Right lobe of liver (tissue), 6 donors: Measurements from ENCODE around the gene IP6K2. TPM values are rescaled to one million over a fixed set of nuclear protein-coding genes. Genes with fewer than 3 reads are reported as not detected.

ENCODE experiments used
- ATAC-seq, 4 donors: fragments of 200-7000 bp; cut with Tn5 transposase; one replicate each; pipeline ENCODE4 v1.9.1; 2020; ENCODE audit warnings: mild to moderate bottlenecking in 4 of 4, moderate library complexity in 4 of 4
- DNase-seq, 3 donors: peaks; one replicate each; pipeline ENCODE4 v3.0.0-alpha.2; 2020
- H3K27ac ChIP-seq, 3 donors: fragments of 200-600 bp; one replicate each; pipeline ENCODE4 v1.8.0; 2022
- H3K27me3 ChIP-seq, 2 donors: fragments of 200-600 bp; one replicate each; pipeline ENCODE4 v1.8.0; 2022
- H3K36me3 ChIP-seq, 4 donors: fragments of 200-600 bp; sonication (generic) in 1 of 4; one replicate each; pipeline versions ENCODE4 v1.5.1 to v1.8.0; 2017 to 2022; ENCODE audit warnings: control low read depth in 1 of 4
- H3K4me1 ChIP-seq, 4 donors: fragments of 200-600 bp; sonication (generic) in 1 of 4; one replicate each; pipeline versions ENCODE4 v1.5.1 to v1.8.0; 2017 to 2022; ENCODE audit warnings: control low read depth in 1 of 4
- H3K4me3 ChIP-seq, 3 donors: fragments of 200-600 bp; one replicate each; pipeline ENCODE4 v1.8.0; 2022
- H3K9me3 ChIP-seq, 4 donors: fragments of 200-600 bp; sonication (generic) in 1 of 4; one replicate each; pipeline versions ENCODE4 v1.5.1 to v1.8.0; 2017 to 2022; ENCODE audit warnings: control low read depth in 1 of 4
- POLR2A ChIP-seq: fragments of 450-650 bp; IDR thresholded peaks from one replicate; pipeline ENCODE4 v1.6.1; 2017; ENCODE audit warnings: antibody characterized with exemption, mild to moderate bottlenecking
- WGBS: methylation state at CpG from one replicate; pipeline ENCODE4 v1.1.6; 2018; ENCODE audit warnings: low coverage, low lambda C conversion rate; ENCODE audit not compliant: insufficient coverage; ENCODE audit errors: missing lambda C conversion rate; 5-methylcytosine and 5-hydroxymethylcytosine counted together
- intact Hi-C, 2 donors: fragments of 100-400 bp; cut with DNase I; formaldehyde crosslinking; loops; one replicate each; pipeline versions ENCODE4 v1.11.2 to v1.14.1; 2022
- total RNA-seq, 6 experiments: library from RNA; depleted of rRNA in 2 of 6; stranded (reverse); fragments of >200 nt in 2 of 6; fragmentation: NEBNext Ultra II Directional in 3 of 6; extraction: Animal tissue kit (Norgen Biotek cat#: 25700) in 3 of 6; gene quantifications; one replicate each; pipeline versions ENCODE4 v1.1.0 to v1.2.4, GENCODE V29; 2016 to 2023
- TF ChIP-seq, protein P1 (sequence below), 4 donors: fragments of 200-600 bp in 3 of 4; fragments of 450-650 bp in 1 of 4; IDR thresholded peaks; one replicate each; pipeline versions ENCODE4 v1.5.1 to v1.8.0; 2016 to 2022; ENCODE audit warnings: antibody characterized with exemption in 4 of 4, mild to moderate bottlenecking in 2 of 4
- donor health status: DM: no; HTN: yes; CAD: no.
- donor health status: DM: no; HTN: no; CAD: no.
- donor health status: DM: no; HTN: no; CAD: no.
- donor health status: DM: no; HTN: yes; CAD: no.
- donor health status: DM: no; HTN: yes; CAD: no.

IP6K2 gene
- total RNA-seq, 6 experiments from 2014 or later: 25.4 to 31.4 (median 27.4) TPM

DNA sequence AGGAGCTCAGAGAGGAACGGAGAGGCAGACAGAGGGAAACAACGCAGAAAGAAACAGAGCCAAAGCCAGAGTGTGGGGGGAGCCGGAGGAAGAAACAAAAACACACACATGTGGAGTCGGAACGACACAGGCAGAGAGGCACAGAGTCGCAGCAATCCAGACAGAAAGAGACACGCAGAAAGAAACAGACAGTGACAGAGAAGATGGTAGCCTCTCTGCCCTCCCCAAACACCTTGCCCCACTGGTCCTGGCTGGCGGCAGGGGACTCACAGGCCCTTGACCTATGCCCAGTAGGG, 33.0 kb downstream of the IP6K2 start:
- H3K9me3 ChIP-seq: no peaks in the 10 kb centered on the region
- no peaks in the 10 kb centered on the region for H3K27me3 ChIP-seq
- no peak for TF ChIP-seq POLR2A
- TF ChIP-seq, protein P1, sequence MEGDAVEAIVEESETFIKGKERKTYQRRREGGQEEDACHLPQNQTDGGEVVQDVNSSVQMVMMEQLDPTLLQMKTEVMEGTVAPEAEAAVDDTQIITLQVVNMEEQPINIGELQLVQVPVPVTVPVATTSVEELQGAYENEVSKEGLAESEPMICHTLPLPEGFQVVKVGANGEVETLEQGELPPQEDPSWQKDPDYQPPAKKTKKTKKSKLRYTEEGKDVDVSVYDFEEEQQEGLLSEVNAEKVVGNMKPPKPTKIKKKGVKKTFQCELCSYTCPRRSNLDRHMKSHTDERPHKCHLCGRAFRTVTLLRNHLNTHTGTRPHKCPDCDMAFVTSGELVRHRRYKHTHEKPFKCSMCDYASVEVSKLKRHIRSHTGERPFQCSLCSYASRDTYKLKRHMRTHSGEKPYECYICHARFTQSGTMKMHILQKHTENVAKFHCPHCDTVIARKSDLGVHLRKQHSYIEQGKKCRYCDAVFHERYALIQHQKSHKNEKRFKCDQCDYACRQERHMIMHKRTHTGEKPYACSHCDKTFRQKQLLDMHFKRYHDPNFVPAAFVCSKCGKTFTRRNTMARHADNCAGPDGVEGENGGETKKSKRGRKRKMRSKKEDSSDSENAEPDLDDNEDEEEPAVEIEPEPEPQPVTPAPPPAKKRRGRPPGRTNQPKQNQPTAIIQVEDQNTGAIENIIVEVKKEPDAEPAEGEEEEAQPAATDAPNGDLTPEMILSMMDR (IDR thresholded peaks at IDR 0.05): no peak
- no peak for DNase-seq
- H3K4me1 ChIP-seq: peaks cover 0 to 22% (median 5%) of the 10 kb centered on the region in 4 donors
- peak overlapping the region in 1 of 3 donors; percentile 29 for H3K27ac ChIP-seq
- peak overlapping the region in 1 of 3 donors; percentile 13 for H3K4me3 ChIP-seq
- intact Hi-C loops: no loop called here
- peaks cover 0 to 24% (median 18%) of the 10 kb centered on the region in 4 donors for H3K36me3 ChIP-seq
- ATAC-seq: no peak
- WGBS: 75% methylated on average over 5 of the region's 8 CpGs

DNA sequence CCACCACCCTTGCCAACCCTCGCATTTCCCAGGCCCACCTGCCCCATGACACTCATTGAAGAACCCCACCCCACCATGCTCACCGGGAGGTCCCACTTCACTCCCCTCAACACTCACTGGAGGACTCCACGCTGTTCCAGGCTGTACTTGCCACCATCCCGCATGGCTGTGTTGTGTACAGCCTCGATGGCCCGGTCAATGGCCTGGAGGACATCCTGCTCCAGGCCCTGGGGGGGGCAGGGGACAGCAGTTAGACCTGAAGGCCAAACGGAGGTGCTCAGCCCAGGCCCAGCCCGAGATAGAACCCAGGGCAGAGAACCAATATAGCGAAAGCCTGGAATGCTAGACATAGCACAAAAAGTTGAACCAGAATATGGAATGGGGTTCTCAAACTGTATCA, 34.2 kb downstream of the IP6K2 start:
- H3K27me3 ChIP-seq: no peaks in the 10 kb centered on the region
- TF ChIP-seq, protein P1 (IDR thresholded peaks at IDR 0.05): no peak
- TF ChIP-seq POLR2A: no peak
- DNase-seq (no peak), ATAC-seq (no peak)
- intact Hi-C loops: no loop called here
- H3K4me3 ChIP-seq: no peak overlapping the region
- H3K27ac ChIP-seq: no peak overlapping the region
- H3K4me1 ChIP-seq: peaks cover 0 to 22% (median 5%) of the 10 kb centered on the region in 4 donors
- no peaks in the 10 kb centered on the region for H3K9me3 ChIP-seq
- 61% methylated on average over 7 of the region's 9 CpGs for WGBS
- peaks cover 0 to 14% (median 10%) of the 10 kb centered on the region in 4 donors for H3K36me3 ChIP-seq

DNA sequence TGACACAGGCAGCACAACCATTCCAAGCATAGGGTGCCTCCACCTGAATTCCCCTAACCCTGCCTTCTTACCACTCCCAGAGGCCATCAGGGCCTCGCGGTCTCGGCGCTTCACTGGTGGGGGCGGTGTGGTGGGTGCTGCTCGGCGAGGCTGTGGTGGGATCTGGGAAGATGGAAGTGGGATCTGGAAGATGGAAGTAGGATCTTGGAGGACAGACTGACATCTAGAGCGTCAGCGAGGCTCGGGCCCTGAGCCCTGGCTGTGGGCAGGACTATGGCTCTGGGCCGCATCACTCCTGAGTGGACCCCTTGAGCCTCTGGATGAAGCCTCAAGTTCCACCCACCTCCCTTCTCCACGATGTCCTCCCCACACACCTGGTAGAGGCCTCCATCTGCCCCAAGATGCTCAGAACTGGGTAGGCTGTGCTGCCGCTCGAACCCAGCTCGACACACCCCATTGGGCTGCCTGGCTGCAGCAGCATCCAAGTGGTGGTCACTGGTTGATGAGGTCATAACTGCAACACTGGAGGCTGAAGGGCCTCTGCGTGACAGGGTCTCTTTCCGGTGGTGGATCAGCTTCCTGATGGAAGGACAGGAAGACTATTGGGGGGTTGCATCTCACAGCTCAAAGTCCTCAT, 34.9 kb downstream of the IP6K2 start:
- H3K4me3 ChIP-seq: no peak overlapping the region
- TF ChIP-seq POLR2A: no peak
- TF ChIP-seq, protein P1 (IDR thresholded peaks at IDR 0.05): no peak
- intact Hi-C loops: no loop called here
- DNase-seq (no peak), ATAC-seq (no peak)
- no peaks in the 10 kb centered on the region for H3K27me3 ChIP-seq
- H3K27ac ChIP-seq: no peak overlapping the region
- H3K4me1 ChIP-seq: peaks cover 0 to 22% (median 5%) of the 10 kb centered on the region in 4 donors
- H3K9me3 ChIP-seq: no peaks in the 10 kb centered on the region
- WGBS: 100% methylated on average over 1 of the region's 17 CpGs
- peaks cover 0 to 11% (median 10%) of the 10 kb centered on the region in 4 donors for H3K36me3 ChIP-seq

DNA sequence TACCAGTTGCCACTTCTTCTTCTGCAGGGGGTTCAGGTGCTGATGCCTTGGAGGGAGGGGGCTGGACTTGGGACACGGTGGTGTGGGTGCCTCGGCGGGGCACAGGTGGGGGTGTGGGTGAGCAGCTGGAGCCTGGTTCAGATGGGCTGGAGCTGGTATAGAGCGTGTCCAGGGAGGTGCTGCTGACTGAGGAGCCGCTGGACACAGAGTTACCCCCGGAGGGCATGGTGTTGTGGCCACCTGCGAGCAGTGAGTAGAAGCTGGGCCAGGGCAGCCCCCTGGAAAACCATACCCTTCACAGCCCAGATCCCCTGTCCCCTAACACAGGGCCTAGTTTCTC, 35.5 kb downstream of the IP6K2 start:
- H3K27ac ChIP-seq: no peak overlapping the region
- DNase-seq (no peak), ATAC-seq (no peak)
- peaks cover 0 to 11% (median 10%) of the 10 kb centered on the region in 4 donors for H3K36me3 ChIP-seq
- WGBS: no CpG with 5 or more reads among the region's 7 CpGs
- H3K4me1 ChIP-seq: peaks cover 0 to 21% (median 5%) of the 10 kb centered on the region in 4 donors
- H3K4me3 ChIP-seq: no peak overlapping the region
- no peaks in the 10 kb centered on the region for H3K27me3 ChIP-seq
- H3K9me3 ChIP-seq: no peaks in the 10 kb centered on the region
- TF ChIP-seq, protein P1 (IDR thresholded peaks at IDR 0.05): no peak
- no peak for TF ChIP-seq POLR2A
- intact Hi-C loops: no loop called here
